Hematopoietic multipotent progenitor cell treated with erythropoietin and hydrocortisone succinate and interleukin-3 and kit ligand, for 8 days (in vitro differentiated cells): ENCODE data around the gene SSH2.
"Not testable (repeated sequence)": the region's sequence is repeated elsewhere in the genome, so short reads cannot be mapped to it uniquely, and the experiment has no call there.

Experiments used
- DNase-seq: peaks from one replicate; pipeline ENCODE4 v3.0.0-alpha.2; 2015

SSH2 gene

GRCh38 chr17:29697371-29697770 lies 232.7 kb downstream of the SSH2 start:
- no peak for DNase-seq

GRCh38 chr17:29694918-29695563 lies 235.0 kb downstream of the SSH2 start:
- no peak for DNase-seq

GRCh38 chr17:29693751-29694150 lies 236.3 kb downstream of the SSH2 start:
- DNase-seq = no peak

- no peak for DNase-seq
Observed at GRCh38 chr17:29687596-29687995, 242.4 kb downstream of the SSH2 start.

GRCh38 chr17:29686993-29687590 lies 242.9 kb downstream of the SSH2 start:
- no peak for DNase-seq

GRCh38 chr17:29683481-29683880 lies 246.5 kb downstream of the SSH2 start:
- no peak for DNase-seq

GRCh38 chr17:29682987-29683386 lies 247.0 kb downstream of the SSH2 start:
- no peak for DNase-seq

- peak; percentile 36 for DNase-seq
Observed at GRCh38 chr17:29682054-29682453, 248.0 kb downstream of the SSH2 start.

GRCh38 chr17:29677824-29678223 lies 252.2 kb downstream of the SSH2 start:
- peak; percentile 42 for DNase-seq

- no peak for DNase-seq
Observed at GRCh38 chr17:29677221-29677791, 252.7 kb downstream of the SSH2 start.

GRCh38 chr17:29675961-29676360 lies 254.1 kb downstream of the SSH2 start:
- DNase-seq = not testable (repeated sequence)

- no peak for DNase-seq
Observed at GRCh38 chr17:29674281-29674680, 255.7 kb downstream of the SSH2 start.

GRCh38 chr17:29671661-29672060 lies 258.4 kb downstream of the SSH2 start:
- DNase-seq = no peak

- DNase-seq = no peak
Observed at GRCh38 chr17:29669266-29669665, 260.8 kb downstream of the SSH2 start.

GRCh38 chr17:29667969-29668368 lies 262.1 kb downstream of the SSH2 start:
- no peak for DNase-seq

GRCh38 chr17:29665481-29665810 lies 264.6 kb downstream of the SSH2 start:
- DNase-seq = no peak

- DNase-seq = no peak
Observed at GRCh38 chr17:29664743-29665480, 265.1 kb downstream of the SSH2 start.

- DNase-seq = peak; percentile 16
Observed at GRCh38 chr17:29663155-29663554, 266.9 kb downstream of the SSH2 start.

GRCh38 chr17:29661213-29661612 lies 268.8 kb downstream of the SSH2 start:
- DNase-seq = no peak

- DNase-seq = no peak
Observed at GRCh38 chr17:29659155-29659554, 270.9 kb downstream of the SSH2 start.

- no peak for DNase-seq
Observed at GRCh38 chr17:29655323-29655722, 274.7 kb downstream of the SSH2 start.

GRCh38 chr17:29653995-29654714 lies 275.9 kb downstream of the SSH2 start:
- DNase-seq = peak; percentile 59

GRCh38 chr17:29652976-29653375 lies 277.1 kb downstream of the SSH2 start:
- DNase-seq = no peak
